HG03095 (cell line): ENCODE measurements around the gene TBC1D1.
"Not testable (repeated sequence)": the region's sequence is repeated elsewhere in the genome, so short reads cannot be mapped to it uniquely, and the experiment has no call there.

Experiments used
- ATAC-seq: cut with Tn5 transposase; IDR thresholded peaks from one replicate; pipeline ENCODE4 v1.9.1; 2021; ENCODE audit warnings: moderate library complexity; ENCODE audit not compliant: unreplicated experiment

Gene TBC1D1

DNA sequence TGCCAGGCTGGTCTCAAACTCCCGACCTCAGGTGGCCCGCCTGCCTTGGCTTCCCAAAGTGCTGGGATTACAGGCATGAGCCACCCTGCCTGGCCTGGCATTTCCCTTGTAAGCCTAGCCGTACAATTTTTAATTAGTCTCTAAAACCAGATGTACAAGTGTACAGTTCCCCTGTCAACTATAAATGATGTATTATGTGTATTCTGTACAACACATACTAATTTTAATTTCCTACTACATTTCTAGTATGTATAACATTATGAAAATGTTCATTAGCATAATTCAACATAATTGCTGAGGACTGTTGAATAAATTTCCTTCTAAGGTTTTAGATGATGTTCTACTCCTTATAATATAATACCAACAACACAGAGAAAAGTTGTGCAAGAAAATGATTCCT, 27.8 kb downstream of the TBC1D1 start:
- ATAC-seq: no peak

DNA sequence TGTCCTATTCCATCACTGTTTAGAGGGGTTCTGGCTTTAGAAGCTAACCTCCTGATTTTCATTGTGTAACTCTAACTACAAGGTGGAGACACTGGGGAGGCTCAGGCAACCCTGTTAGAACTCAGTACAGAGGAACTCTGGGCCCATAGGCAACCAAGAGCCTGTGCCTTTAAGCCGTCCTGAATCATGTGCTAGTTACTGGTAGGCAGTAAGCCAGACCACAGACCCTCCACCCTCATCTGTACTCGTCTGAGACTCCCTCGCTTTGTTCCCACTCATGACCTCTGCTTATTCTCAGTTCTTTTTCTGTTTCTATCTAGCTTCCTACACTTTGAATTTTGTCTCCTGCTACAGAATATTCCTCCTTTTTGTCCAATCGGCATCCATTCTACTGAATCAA, 31.4 kb downstream of the TBC1D1 start:
- no peak for ATAC-seq

- not testable (repeated sequence) for ATAC-seq
These were observed 32.2 kb downstream of the TBC1D1 start for GRCh38 chr4:37923089-37923488.

DNA sequence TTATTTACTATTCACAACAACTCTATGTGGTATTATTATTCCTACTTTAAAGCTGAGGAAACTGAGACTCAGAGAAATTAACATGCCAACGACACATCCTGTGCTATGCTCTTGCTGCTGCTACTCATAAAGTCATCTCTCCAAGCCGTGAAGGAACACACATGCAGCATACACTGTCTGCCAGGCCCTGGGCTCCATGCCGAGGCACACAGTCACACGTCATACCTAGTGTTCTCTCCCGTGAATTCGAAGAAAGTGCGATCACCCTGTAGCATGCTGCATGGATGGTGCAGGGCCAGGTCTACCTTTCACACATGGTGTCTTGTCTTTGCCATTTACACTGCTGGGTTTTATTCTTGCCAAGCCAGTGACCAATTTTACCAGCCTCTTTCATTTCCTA, 34.1 kb downstream of the TBC1D1 start:
- no peak for ATAC-seq

DNA sequence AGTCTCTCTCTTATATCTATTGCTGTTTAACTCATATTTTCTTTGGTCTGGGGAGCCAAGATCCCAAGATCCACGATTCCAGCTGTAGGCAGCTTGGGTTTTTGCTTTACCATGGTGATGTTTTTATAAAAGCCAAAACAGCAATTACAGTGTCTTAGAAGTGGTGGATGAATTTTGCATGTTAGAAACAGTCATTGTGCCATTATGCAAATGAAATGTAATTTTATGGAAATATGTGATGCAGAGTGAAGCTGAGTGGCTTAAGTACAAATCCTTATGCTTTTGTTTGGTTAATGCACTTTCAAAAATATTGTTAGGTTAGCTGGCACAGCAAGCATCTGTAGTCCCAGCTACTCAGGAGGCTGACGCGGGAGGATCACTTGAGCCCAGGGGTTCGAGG, 36.5 kb downstream of the TBC1D1 start:
- no peak for ATAC-seq

DNA sequence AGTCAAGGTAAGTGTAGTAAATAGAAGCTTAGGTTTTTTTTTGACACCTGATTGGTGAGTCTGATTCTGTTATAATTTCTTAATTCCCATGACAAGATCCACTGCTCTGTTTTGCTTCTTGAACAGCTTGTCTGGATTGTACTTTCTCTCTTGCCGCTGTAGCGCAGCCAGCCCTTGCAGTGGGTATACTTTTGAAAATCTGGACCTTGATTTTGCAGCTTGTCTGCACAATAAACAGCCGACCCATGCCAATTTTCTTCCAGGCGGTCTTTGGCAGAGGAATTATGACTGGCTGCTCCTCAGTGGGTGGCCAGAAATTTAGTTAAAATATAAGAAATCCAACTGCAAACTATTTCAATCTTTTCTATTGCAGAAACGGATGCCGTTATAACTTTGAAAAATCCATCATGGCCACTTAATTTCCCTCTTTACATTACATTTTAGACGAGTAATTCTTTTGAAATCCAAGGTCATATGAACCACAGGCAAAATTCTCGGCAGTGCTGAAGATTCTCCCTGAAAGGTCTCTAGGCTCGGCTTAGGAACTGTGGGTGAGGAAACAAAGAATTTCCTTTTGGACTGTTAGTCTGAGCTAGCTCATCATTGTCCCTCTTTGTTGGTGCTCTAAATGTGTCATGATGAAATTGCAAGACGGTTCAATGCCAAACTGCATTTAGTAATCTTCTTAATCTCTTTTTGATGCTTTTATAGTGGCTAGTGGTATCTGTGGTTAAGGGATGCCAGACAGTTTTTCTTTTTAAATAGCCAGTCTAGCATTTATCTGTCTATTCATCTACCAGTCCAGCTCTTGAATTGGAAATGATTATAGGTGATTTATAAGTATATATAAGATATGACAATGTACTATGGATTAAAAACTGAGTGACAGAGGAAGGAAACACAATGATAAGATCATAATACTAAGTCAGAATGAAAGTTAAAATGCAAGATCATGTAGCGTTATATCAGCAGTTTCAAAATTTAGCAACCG, 37.8 kb downstream of the TBC1D1 start:
- ATAC-seq: no peak

- no peak for ATAC-seq
These were observed 43.2 kb downstream of the TBC1D1 start for GRCh38 chr4:37934096-37934495.

DNA sequence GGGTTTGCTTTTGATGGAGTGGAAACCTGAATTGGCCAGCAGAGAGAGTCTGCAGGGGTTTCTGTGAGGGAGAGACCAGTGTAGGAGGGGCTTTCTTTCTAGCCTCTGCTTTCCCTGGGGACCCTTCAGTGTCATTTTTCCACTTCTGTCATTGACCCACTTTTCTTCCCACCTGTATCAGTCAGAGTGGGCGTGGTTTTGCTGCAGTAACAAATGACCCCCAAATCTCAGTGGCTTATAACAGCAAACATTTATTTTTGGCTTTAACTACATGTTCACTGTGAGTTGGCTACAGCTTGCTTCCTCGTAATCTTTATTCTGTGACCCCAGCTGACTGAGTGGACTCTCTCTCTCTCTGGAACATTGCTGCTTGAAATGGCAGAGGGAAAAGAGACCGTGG, 43.7 kb downstream of the TBC1D1 start:
- ATAC-seq: no peak

GRCh38 chr4:37935026-37935425, 44.1 kb downstream of the TBC1D1 start:
- ATAC-seq: no peak

- ATAC-seq: no peak
These were observed 46.1 kb downstream of the TBC1D1 start for GRCh38 chr4:37936889-37937498.

- no peak for ATAC-seq
These were observed 47.3 kb downstream of the TBC1D1 start for GRCh38 chr4:37938208-37938607.

DNA sequence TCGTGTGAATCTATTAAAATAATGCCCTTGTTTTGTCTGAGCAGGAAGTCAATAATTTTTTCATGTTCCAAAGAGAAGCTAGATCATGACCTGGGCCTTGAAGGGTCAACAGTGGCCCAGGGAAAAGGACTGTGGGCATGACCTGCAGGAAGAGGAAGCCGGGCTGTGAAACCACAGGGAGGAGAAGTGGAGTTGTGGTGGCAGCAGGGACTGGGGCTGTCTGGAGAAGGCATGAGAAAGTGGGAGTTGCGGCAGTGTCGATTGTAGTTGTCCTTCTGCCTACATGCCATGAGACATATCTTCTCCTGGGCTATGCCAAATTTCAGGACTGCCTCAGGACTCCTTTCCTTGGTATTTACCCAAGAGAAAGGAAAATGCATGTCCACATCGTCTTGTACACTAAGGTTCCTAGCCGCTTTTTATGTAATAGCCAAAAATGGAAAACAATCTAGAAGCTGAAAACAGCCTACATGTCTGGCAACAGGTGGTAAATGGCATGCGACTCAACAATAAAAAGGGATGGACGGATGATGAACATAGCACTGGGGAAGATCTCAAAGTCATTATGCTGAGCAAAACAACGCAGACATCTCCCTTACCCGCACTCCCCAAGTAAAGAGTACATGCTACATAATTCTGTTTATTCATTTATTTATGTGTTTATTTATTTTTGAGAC, 55.8 kb downstream of the TBC1D1 start:
- no peak for ATAC-seq

- no peak for ATAC-seq
These were observed 57.7 kb downstream of the TBC1D1 start for GRCh38 chr4:37948542-37948941.

DNA sequence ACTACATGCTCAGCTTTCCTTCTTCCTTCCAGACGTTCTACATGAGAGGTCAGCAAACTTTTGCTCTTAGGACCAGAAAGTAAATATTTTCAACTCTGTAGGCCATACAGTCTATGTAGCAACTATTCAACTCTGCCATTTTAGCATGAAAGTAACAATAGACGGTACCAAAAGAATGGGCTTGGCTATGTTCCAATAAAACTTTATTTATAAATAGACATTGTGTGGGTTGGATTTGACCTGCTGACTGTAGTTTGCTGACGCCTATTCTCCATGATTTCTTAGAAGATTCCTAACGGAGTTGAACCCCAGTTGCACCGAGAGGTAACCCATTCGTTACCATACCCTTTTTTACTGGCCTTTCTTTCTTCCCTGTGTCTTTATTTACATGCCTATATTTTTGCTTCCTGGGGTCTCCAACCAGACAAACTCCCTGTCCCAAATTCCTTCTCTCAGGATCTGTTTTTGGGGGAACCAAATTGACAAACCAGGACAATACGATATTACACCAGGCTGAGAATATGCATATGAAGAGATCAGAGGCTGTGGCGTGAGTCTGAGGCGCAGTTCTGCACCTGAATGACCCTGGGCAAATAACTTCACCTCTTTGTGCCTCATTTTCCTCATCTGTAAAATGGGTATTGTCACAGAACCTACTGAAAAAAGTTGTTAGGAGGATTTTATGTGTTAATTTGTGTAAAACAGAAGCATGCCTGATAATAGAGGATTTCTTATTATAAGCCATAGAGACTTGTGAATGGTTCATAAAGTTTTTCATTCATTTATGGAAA, 58.9 kb downstream of the TBC1D1 start:
- ATAC-seq: no peak

- ATAC-seq: no peak
These were observed 60.8 kb downstream of the TBC1D1 start for GRCh38 chr4:37951461-37952352.

DNA sequence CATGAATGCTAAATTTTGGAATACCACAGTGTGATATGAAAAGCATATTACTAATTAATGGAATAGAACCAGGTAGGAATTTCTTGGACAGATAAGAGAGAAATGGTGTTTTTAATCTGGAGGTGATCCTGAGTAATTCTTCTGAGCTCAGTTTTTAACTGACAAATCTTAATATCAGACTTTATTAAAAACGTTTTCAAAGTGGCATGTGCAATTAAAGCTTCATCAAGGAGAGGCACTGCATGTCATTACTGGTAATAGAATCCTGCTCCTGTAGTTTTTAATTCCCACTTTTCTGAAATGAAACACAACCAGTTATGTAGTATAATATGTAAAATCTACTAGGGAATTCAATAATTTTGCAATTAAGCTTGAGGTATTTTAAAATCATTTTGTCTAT, 62.3 kb downstream of the TBC1D1 start:
- ATAC-seq: no peak

- no peak for ATAC-seq
These were observed 62.9 kb downstream of the TBC1D1 start for GRCh38 chr4:37953620-37954293.

GRCh38 chr4:37956941-37957340, 66.1 kb downstream of the TBC1D1 start:
- no peak for ATAC-seq

- no peak for ATAC-seq
These were observed 68.0 kb downstream of the TBC1D1 start for GRCh38 chr4:37958932-37959331.
